GM04503 (cell line): ENCODE results near the gene LRP2.

Experiments used
- DNase-seq: peaks from one replicate; pipeline ENCODE4 v3.0.0-alpha.2; 2012; ENCODE audit warnings: low read depth

The LRP2 gene

GRCh38 chr2:169091256-169091655 lies 271.1 kb downstream of the LRP2 start:
- DNase-seq, result no peak

- DNase-seq, result no peak
Observed at GRCh38 chr2:169090133-169090820, 272.1 kb downstream of the LRP2 start.

GRCh38 chr2:169089182-169089581 lies 273.2 kb downstream of the LRP2 start:
- no peak for DNase-seq

- DNase-seq, result no peak
Observed at GRCh38 chr2:169087757-169088379, 274.5 kb downstream of the LRP2 start.

- DNase-seq, result no peak
Observed at GRCh38 chr2:169086893-169087467, 275.4 kb downstream of the LRP2 start.

- DNase-seq, result no peak
Observed at GRCh38 chr2:169082995-169083394, 279.3 kb downstream of the LRP2 start.

GRCh38 chr2:169081551-169081950 lies 280.8 kb downstream of the LRP2 start:
- DNase-seq, result no peak

GRCh38 chr2:169080250-169081069 lies 281.9 kb downstream of the LRP2 start:
- DNase-seq, result no peak

- no peak for DNase-seq
Observed at GRCh38 chr2:169077674-169078240, 284.6 kb downstream of the LRP2 start.
